HG03103 (cell line): ENCODE measurements around the gene FAM168A.

Source experiments
- ATAC-seq: cut with Tn5 transposase; IDR thresholded peaks from one replicate; pipeline ENCODE4 v1.9.1; 2021; ENCODE audit warnings: low read depth; ENCODE audit not compliant: unreplicated experiment

Gene FAM168A

GRCh38 chr11:73405146-73405510, 192.8 kb downstream of the FAM168A start:
- no peak for ATAC-seq

DNA sequence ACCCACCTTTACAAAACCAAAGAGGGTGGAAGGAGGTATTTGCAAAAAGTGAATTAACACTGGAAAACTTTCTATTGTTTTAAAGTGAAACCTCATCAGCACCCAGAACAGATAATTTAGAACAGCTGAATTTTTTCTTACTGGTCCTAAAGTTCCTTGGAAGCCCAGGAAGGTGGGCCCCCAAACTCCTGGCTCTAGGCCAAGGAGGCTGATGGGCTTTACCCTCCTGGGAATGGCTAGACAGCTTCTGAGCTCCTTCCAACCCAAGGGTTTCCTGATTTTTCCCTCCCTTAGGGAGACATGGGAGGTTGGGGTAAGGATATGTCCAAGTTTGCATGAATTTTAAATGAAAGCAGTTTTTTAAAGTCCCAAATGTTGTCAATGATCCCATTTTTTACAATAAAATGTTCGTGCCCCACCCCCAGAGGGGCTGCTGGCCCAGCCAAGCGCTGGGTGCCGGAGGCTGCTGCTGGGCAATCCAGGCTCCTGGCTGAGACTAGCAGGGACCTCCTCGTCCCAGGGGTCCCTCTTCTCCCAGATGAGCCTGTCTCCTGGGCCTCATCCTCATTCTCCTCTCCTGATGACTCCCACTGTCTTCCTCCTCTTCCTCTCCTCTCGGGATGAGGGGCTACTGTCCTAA, 193.3 kb downstream of the FAM168A start:
- ATAC-seq, result no peak

DNA sequence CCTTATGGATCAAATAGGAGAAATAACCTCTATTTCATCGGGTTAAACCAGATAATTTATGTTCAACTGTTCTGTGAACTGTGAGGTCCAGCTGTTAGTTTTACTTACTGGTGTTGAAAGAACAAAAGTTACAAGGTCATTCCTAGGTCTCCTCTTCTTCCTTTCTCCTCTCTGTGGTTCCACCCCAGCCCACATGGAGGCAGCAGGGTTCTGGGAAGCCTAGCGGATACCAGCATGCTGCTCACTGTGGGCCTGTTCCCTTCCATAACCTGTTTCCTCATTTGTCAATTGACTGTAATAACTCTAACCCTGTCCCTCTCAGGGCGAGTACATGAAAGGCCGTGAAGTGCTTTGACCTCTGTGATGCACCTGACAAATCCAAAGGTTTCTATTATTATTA, 193.9 kb downstream of the FAM168A start:
- ATAC-seq, result no peak

DNA sequence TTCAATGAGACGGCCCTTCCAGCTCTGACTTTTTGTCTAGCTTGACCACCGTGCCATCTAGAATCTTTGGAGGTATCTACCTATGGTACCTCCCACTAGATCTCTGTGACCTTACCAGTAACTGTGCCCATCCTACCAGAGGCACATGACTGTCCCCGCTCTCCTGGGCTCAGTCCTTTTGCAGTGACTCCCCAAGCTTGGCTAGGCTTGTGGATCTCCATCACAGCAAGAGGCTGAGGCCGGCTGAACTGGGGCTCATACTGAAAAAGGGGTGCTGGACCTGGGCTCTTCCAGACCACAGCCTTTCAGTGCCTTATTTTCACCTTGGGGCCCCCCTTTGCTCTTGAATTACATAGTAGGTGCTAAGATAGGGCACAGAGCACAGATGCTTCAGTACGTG, 194.4 kb downstream of the FAM168A start:
- no peak for ATAC-seq

DNA sequence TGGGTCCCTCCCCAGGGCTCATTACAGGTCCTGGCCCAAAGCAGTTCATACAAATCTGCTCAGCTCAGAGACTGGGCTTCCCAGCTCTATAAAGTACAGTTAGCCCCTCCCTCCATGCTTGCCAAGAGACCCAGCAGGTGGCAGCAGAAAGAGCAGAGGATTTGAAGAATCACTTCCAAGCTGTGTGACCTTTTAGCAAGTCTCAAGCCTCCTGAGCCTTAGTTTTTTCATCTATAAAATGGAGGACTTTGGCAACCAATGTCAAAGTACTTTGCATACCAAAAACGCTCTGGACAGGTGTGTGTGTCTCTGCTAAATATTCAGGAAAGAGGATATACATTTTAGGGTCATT, 195.1 kb downstream of the FAM168A start:
- ATAC-seq, result no peak

DNA sequence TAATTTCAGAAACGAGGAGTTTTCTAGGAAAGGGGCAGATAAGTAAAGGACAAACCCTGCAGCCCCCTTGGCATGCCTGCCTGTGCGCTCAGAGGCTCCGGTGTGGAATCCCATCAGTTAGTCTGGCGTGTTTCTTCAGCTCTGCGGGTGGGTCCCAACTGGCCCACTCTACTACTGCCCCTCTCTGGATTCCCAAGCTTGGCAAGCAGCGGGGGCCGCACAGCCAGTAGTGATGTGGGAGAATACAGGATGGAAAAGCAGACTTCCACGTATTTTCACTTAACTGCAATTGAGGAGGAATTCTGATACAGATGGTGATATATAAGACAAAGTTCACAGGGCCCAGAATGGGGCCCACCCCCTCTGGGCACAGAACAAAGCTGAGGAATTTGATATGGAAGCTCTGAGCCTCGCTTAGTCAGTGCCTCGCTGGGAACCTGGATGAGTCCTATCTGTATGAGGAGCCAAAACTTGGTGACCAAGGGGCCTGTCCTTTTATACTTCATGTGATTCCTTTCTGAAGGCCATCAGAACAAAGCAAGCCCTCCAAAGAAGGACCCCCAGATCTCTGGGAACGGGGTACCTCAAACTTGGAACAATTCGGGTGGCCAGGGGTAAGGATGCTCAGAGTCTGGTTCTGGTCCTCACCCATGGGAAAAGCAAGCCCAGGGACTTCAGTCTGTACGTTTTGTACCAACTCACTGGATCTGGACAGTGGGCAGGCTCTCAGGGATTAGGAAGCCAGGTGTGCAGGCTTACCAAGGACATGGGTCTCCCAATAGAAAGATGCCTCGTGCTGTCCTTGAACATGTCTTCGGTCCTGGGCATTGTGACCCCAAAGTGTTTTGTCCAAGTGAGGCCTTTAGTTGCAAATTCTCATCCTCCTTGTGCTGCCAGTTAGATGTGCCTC, 195.7 kb downstream of the FAM168A start:
- ATAC-seq, result no peak

DNA sequence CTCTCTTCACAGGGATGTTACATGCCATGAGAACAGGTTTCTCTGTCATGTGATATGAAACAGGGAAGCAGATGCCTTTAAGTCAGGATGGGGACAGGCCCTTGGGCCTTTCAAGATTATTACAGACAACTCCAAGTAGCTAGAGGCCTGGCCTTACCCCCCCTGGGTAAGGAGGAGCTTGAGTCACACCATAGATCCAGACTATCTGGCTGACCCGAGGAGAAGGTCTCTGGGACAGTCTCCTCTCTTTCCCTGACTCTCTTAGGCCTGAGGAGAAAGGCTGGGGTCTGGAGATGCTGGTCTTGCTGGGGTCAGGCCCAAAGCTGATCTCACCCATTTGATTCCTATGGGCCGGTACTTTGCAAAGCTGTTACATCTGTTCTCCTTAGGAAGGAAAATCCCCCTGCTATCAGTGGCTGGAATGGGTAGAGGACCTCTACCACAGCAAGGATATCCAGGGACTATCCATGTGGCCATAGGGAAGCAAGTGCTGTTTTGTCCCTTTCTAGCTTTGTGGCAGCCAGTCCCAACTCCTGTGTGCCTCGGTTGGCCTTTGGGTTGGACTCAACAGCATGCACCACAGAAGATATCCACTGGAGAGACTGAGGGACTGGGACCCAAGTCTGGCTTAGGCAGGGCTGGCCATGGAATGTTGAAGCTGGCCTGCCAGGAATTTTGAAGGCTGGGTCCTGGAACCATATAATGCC, 196.5 kb downstream of the FAM168A start:
- no peak for ATAC-seq

- ATAC-seq, result no peak
These were observed 197.6 kb downstream of the FAM168A start for GRCh38 chr11:73400293-73400692.

DNA sequence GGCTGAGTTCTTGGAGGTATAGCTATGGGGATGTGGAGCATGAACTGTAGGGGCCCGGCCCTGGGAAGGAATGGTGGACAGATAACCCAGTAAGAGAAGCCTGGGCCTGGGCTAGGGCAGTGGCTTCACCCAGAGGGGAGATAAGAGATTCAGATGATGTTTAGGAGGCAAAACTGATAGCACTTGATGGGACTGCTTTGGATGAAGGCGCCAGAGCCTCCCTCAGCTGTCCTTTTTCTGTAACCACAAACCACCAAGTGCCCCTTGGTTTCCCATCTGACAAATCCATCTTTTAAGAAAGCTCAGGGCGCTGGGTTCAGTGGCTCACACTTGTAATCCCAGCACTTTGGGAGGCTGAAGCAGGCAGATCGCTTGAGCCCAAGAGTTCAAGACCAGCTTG, 198.3 kb downstream of the FAM168A start:
- ATAC-seq, result no peak

GRCh38 chr11:73399159-73399590, 198.7 kb downstream of the FAM168A start:
- no peak for ATAC-seq

GRCh38 chr11:73398721-73399120, 199.2 kb downstream of the FAM168A start:
- no peak for ATAC-seq

GRCh38 chr11:73398132-73398526, 199.8 kb downstream of the FAM168A start:
- no peak for ATAC-seq

DNA sequence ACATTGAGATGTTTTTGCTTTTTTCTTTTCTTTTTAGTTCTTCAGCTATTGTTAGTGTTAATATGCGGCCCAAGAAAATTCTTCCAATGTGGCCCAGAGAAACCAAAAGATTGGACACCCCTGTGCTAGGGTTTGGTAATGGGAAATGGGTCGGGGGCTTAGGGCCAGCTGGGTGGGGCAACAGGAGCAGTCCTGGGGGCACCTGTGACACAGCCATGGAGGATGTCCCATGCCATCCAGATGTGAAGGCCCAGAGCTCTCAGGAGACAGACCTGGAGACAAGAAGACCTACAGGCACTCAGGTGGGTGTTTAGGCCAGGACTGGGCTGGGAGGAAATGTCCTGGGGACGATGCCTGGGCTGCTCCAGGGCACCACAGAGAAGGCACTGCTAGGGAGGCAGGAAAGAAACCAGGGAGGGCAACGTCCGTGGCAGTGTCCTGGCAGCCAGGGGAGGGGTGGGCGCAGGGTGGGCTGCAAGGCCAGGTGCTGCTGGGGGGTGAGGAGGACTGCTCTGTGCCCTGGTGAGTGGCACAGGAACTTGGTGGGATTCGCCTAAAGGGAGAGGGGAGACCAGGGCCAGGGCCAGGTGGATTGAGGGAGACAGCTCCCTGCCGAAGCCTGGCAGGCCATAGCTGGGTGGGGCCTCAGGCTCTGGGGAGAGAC, 200.3 kb downstream of the FAM168A start:
- no peak for ATAC-seq

DNA sequence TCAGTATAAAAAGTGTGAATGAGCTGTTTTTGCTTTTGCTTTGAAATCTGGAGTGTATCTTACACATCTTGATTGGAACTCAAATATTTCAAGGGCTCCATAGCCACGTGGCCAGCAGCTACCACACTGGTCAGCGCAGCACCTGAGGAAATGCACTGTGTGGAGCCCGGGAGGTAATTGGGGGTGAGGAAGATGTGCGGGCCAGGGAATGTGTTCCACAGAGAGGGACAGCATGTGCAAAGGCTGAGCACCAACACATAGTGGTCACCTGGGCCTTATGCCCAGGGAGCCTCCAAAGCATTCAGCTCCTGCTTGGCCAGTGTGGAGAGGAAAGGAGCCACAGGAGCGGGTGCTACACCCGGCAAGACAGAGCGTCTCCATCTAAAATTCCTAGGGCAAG, 200.9 kb downstream of the FAM168A start:
- no peak for ATAC-seq

GRCh38 chr11:73396251-73396930, 201.5 kb downstream of the FAM168A start:
- no peak for ATAC-seq

GRCh38 chr11:73395297-73396208, 202.4 kb downstream of the FAM168A start:
- no peak for ATAC-seq

- no peak for ATAC-seq
These were observed 203.3 kb downstream of the FAM168A start for GRCh38 chr11:73394416-73395296.
